GM23338 (cell line): ENCODE data around the gene MYO3B. TPM values are rescaled to one million over a fixed set of nuclear protein-coding genes. Genes with fewer than 3 reads are reported as not detected.

Source experiments
- ATAC-seq: fragments of 200-7000 bp; cut with Tn5 transposase; 3 replicates; pipeline ENCODE4 v1.9.1; 2020
- DNase-seq: peaks from one replicate; pipeline ENCODE4 v3.0.0-alpha.2; 2015; ENCODE audit warnings: low spot score
- H2AFZ ChIP-seq: fragments of 200-600 bp; sonication (generic); 2 replicates; pipeline ENCODE4 v1.8.0; 2016; ENCODE audit warnings: antibody characterized with exemption, mild to moderate bottlenecking, moderate library complexity
- H3F3A ChIP-seq: fragments of 200-600 bp; sonication (generic); replicated peaks from 2 replicates; pipeline ENCODE4 v1.8.0; 2017; ENCODE audit warnings: antibody characterized with exemption, mixed run types, low read depth
- H3K27ac ChIP-seq: fragments of 200-600 bp; sonication (generic); 2 replicates; pipeline ENCODE4 v1.6.1; 2016; ENCODE audit warnings: low read depth
- H3K27me3 ChIP-seq: fragments of 200-600 bp; sonication (generic); 2 replicates; pipeline ENCODE4 v1.8.0; 2016; ENCODE audit warnings: mild to moderate bottlenecking, mixed run types, moderate library complexity; ENCODE audit not compliant: insufficient read depth
- H3K36me3 ChIP-seq: fragments of 200-600 bp; sonication (generic); 2 replicates; pipeline ENCODE4 v1.8.0; 2016; ENCODE audit warnings: mild to moderate bottlenecking; ENCODE audit not compliant: insufficient read depth
- H3K4me1 ChIP-seq: fragments of 200-600 bp; sonication (generic); 2 replicates; pipeline ENCODE4 v1.8.0; 2016; ENCODE audit warnings: mild to moderate bottlenecking, moderate library complexity; ENCODE audit not compliant: insufficient read depth
- H3K4me2 ChIP-seq: fragments of 200-600 bp; sonication (generic); 2 replicates; pipeline ENCODE4 v1.7.1; 2017; ENCODE audit warnings: mixed run types
- H3K4me3 ChIP-seq: fragments of 200-600 bp; sonication (generic); 2 replicates; pipeline ENCODE4 v1.6.1; 2016; ENCODE audit warnings: mixed run types
- H3K79me2 ChIP-seq: fragments of 200-600 bp; sonication (generic); replicated peaks from 2 replicates; pipeline ENCODE4 v1.8.0; 2017; ENCODE audit warnings: mild to moderate bottlenecking; ENCODE audit not compliant: insufficient read depth
- H3K9me2 ChIP-seq: fragments of 200-600 bp; sonication (generic); 2 replicates; pipeline ENCODE4 v1.8.0; 2017; ENCODE audit not compliant: insufficient read depth
- H4K20me1 ChIP-seq: fragments of 200-600 bp; sonication (generic); replicated peaks from 2 replicates; pipeline ENCODE4 v1.8.0; 2017; ENCODE audit warnings: mild to moderate bottlenecking; ENCODE audit not compliant: insufficient read depth
- H3K27ac Mint-ChIP-seq: 2 replicates; pipeline ENCODE4 v1.8.0; 2020; ENCODE audit warnings: inconsistent platforms, mild to moderate bottlenecking, moderate library complexity, mixed read lengths
- H3K27me3 Mint-ChIP-seq: 3 replicates; pipeline ENCODE4 v1.8.0; 2022; ENCODE audit warnings: low read depth, mild to moderate bottlenecking, moderate library complexity, mixed read lengths, inconsistent platforms; ENCODE audit not compliant: insufficient read depth, poor library complexity
- H3K36me3 Mint-ChIP-seq: 3 replicates; pipeline ENCODE4 v1.8.0; 2021; ENCODE audit warnings: low read depth, mild to moderate bottlenecking, inconsistent platforms, moderate library complexity, mixed read lengths
- H3K4me1 Mint-ChIP-seq: 3 replicates; pipeline ENCODE4 v1.8.0; 2020; ENCODE audit warnings: mild to moderate bottlenecking, inconsistent platforms, mixed read lengths
- H3K4me3 Mint-ChIP-seq: 3 replicates; pipeline ENCODE4 v1.8.0; 2021; ENCODE audit warnings: moderate library complexity, mild to moderate bottlenecking, inconsistent platforms, mixed read lengths
- H3K9me3 Mint-ChIP-seq: 3 replicates; pipeline ENCODE4 v1.8.0; 2020; ENCODE audit warnings: moderate library complexity, mild to moderate bottlenecking, inconsistent platforms, mixed read lengths
- CREB1 ChIP-seq: fragments of 250-450 bp; sonication (Bioruptor Pico); IDR thresholded peaks from 2 replicates; pipeline ENCODE4 v1.5.0; 2020; ENCODE audit warnings: low read depth, mild to moderate bottlenecking, moderate library complexity
- EZH2 ChIP-seq: fragments of 200-600 bp; sonication (generic); IDR thresholded peaks from one replicate; pipeline ENCODE4 v1.8.0; 2017; ENCODE audit warnings: antibody characterized with exemption, mild to moderate bottlenecking, low read depth; ENCODE audit not compliant: unreplicated experiment
- EZH2phosphoT487 ChIP-seq: fragments of 200-600 bp; sonication (generic); IDR thresholded peaks from one replicate; pipeline ENCODE4 v1.8.1; 2018; ENCODE audit warnings: antibody characterized with exemption; ENCODE audit not compliant: unreplicated experiment
- JUNB ChIP-seq: IDR thresholded peaks from one replicate; pipeline ENCODE4 v1.6.1; 2016; ENCODE audit warnings: antibody characterized with exemption; ENCODE audit not compliant: unreplicated experiment
- NANOG ChIP-seq: IDR thresholded peaks from 2 replicates; pipeline ENCODE4 v1.6.1; 2016; ENCODE audit warnings: antibody characterized with exemption, borderline replicate concordance
- REST ChIP-seq: IDR thresholded peaks from one replicate; pipeline ENCODE4 v1.6.1; 2018; ENCODE audit warnings: antibody characterized with exemption; ENCODE audit not compliant: unreplicated experiment
- STAT1 ChIP-seq: IDR thresholded peaks from one replicate; pipeline ENCODE4 v1.6.1; 2016; ENCODE audit warnings: antibody characterized with exemption; ENCODE audit not compliant: unreplicated experiment
- ZNF114 ChIP-seq: fragments of 250-450 bp; sonication (Bioruptor Pico); IDR thresholded peaks from 2 replicates; pipeline ENCODE4 v1.5.0; 2020; ENCODE audit warnings: mild to moderate bottlenecking, moderate library complexity
- ZNF331 ChIP-seq: fragments of 250-450 bp; sonication (Bioruptor Pico); IDR thresholded peaks from 2 replicates; pipeline ENCODE4 v1.5.0; 2020; ENCODE audit warnings: low read depth, mild to moderate bottlenecking, moderate library complexity
- polyA plus RNA-seq: library from polyadenylated mRNA; unstranded; fragments of >200 nt; fragmentation: Nextera tagmentation; extraction: Ambion mirVana; gene quantifications from 2 replicates; pipeline ENCODE4 v1.2.1, GENCODE V29; 2016
- total RNA-seq: library from RNA; depleted of rRNA; stranded (reverse); fragments of >200 nt; shearing (Covaris generic); gene quantifications from 2 replicates; pipeline ENCODE4 v1.2.3, GENCODE V29; 2014
- TF ChIP-seq, protein P1 (sequence below): fragments of 250-450 bp; sonication (Bioruptor Pico); IDR thresholded peaks from 2 replicates; pipeline ENCODE4 v1.5.0; 2020; ENCODE audit warnings: mild to moderate bottlenecking, moderate library complexity
- TF ChIP-seq, protein P2 (sequence below), 2 experiments: fragments of 200-600 bp in 1 of 2; sonication (generic) in 1 of 2; conservative IDR thresholded peaks; 2 replicates each; pipeline versions ENCODE4 v1.5.1 to v1.6.1; 2016 to 2017; ENCODE audit warnings: antibody characterized with exemption in 2 of 2, low read depth in 2 of 2, mild to moderate bottlenecking in 2 of 2, moderate library complexity in 1 of 2

Gene MYO3B
- total and polyA plus RNA-seq, 2 experiments from 2014 or later = 0.42 TPM; not detected in 1

- Histone ChIP-seq H2AFZ (no peak overlapping the region; the same call in 1 of the 2 replicates), H3F3A (no peaks in the 10 kb centered on the region), H3K27me3 (no peaks in the 10 kb centered on the region), H3K27ac (no peak overlapping the region), H3K79me2 (no peaks in the 10 kb centered on the region), H3K9me2 (0 out of 2 replicates have a peak, but pooled peaks cover 1% of the 10 kb centered on the region), H3K4me1 (peaks cover 22% of the 10 kb centered on the region), H3K4me2 (no peak overlapping the region; the same call in none of the 2 replicates), H4K20me1 (no peaks in the 10 kb centered on the region), H3K36me3 (no peaks in the 10 kb centered on the region), H3K4me3 (no peak overlapping the region)
- Mint-ChIP-seq H3K4me3 (no peak overlapping the region), H3K27ac (peak overlapping the region; percentile 92), H3K9me3 (no peaks in the 10 kb centered on the region), H3K36me3 (no peaks in the 10 kb centered on the region), H3K27me3 (no peaks in the 10 kb centered on the region), H3K4me1 (peaks cover 45% of the 10 kb centered on the region)
- peak; percentile 58 for ATAC-seq
- TF ChIP-seq EZH2phosphoT487 (no peak), NANOG (no peak), CREB1 (CRISPR knock-in tag) (no peak), ZNF331 (CRISPR knock-in tag) (no peak), STAT1 (no peak), EZH2 (no peak), JUNB (no peak), ZNF114 (no peak), REST (no peak)
- TF ChIP-seq, protein P1, sequence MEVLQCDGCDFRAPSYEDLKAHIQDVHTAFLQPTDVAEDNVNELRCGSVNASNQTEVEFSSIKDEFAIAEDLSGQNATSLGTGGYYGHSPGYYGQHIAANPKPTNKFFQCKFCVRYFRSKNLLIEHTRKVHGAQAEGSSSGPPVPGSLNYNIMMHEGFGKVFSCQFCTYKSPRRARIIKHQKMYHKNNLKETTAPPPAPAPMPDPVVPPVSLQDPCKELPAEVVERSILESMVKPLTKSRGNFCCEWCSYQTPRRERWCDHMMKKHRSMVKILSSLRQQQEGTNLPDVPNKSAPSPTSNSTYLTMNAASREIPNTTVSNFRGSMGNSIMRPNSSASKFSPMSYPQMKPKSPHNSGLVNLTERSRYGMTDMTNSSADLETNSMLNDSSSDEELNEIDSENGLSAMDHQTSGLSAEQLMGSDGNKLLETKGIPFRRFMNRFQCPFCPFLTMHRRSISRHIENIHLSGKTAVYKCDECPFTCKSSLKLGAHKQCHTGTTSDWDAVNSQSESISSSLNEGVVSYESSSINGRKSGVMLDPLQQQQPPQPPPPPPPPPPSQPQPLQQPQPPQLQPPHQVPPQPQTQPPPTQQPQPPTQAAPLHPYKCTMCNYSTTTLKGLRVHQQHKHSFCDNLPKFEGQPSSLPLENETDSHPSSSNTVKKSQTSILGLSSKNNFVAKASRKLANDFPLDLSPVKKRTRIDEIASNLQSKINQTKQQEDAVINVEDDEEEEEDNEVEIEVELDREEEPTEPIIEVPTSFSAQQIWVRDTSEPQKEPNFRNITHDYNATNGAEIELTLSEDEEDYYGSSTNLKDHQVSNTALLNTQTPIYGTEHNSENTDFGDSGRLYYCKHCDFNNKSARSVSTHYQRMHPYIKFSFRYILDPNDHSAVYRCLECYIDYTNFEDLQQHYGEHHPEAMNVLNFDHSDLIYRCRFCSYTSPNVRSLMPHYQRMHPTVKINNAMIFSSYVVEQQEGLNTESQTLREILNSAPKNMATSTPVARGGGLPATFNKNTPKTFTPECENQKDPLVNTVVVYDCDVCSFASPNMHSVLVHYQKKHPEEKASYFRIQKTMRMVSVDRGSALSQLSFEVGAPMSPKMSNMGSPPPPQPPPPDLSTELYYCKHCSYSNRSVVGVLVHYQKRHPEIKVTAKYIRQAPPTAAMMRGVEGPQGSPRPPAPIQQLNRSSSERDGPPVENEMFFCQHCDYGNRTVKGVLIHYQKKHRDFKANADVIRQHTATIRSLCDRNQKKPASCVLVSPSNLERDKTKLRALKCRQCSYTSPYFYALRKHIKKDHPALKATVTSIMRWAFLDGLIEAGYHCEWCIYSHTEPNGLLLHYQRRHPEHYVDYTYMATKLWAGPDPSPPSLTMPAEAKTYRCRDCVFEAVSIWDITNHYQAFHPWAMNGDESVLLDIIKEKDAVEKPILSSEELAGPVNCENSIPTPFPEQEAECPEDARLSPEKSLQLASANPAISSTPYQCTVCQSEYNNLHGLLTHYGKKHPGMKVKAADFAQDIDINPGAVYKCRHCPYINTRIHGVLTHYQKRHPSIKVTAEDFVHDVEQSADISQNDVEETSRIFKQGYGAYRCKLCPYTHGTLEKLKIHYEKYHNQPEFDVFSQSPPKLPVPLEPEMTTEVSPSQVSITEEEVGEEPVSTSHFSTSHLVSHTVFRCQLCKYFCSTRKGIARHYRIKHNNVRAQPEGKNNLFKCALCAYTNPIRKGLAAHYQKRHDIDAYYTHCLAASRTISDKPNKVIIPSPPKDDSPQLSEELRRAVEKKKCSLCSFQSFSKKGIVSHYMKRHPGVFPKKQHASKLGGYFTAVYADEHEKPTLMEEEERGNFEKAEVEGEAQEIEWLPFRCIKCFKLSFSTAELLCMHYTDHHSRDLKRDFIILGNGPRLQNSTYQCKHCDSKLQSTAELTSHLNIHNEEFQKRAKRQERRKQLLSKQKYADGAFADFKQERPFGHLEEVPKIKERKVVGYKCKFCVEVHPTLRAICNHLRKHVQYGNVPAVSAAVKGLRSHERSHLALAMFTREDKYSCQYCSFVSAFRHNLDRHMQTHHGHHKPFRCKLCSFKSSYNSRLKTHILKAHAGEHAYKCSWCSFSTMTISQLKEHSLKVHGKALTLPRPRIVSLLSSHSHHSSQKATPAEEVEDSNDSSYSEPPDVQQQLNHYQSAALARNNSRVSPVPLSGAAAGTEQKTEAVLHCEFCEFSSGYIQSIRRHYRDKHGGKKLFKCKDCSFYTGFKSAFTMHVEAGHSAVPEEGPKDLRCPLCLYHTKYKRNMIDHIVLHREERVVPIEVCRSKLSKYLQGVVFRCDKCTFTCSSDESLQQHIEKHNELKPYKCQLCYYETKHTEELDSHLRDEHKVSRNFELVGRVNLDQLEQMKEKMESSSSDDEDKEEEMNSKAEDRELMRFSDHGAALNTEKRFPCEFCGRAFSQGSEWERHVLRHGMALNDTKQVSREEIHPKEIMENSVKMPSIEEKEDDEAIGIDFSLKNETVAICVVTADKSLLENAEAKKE (CRISPR knock-in tag) = no peak
- TF ChIP-seq, protein P2, sequence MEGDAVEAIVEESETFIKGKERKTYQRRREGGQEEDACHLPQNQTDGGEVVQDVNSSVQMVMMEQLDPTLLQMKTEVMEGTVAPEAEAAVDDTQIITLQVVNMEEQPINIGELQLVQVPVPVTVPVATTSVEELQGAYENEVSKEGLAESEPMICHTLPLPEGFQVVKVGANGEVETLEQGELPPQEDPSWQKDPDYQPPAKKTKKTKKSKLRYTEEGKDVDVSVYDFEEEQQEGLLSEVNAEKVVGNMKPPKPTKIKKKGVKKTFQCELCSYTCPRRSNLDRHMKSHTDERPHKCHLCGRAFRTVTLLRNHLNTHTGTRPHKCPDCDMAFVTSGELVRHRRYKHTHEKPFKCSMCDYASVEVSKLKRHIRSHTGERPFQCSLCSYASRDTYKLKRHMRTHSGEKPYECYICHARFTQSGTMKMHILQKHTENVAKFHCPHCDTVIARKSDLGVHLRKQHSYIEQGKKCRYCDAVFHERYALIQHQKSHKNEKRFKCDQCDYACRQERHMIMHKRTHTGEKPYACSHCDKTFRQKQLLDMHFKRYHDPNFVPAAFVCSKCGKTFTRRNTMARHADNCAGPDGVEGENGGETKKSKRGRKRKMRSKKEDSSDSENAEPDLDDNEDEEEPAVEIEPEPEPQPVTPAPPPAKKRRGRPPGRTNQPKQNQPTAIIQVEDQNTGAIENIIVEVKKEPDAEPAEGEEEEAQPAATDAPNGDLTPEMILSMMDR (conservative IDR thresholded peaks at IDR 0.05; ENCODE audit: low read depth in 2 of 2) = no peak
- DNase-seq = no peak
Measured at GRCh38 chr2:170221317-170222288, 43.7 kb downstream of the MYO3B start.
